ENCODE data around the gene TEX12.
"Not testable (repeated sequence)": the region's sequence is repeated elsewhere in the genome, so short reads cannot be mapped to it uniquely, and the experiment has no call there.

Gene TEX12, protein sequence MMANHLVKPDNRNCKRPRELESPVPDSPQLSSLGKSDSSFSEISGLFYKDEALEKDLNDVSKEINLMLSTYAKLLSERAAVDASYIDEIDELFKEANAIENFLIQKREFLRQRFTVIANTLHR

DNA sequence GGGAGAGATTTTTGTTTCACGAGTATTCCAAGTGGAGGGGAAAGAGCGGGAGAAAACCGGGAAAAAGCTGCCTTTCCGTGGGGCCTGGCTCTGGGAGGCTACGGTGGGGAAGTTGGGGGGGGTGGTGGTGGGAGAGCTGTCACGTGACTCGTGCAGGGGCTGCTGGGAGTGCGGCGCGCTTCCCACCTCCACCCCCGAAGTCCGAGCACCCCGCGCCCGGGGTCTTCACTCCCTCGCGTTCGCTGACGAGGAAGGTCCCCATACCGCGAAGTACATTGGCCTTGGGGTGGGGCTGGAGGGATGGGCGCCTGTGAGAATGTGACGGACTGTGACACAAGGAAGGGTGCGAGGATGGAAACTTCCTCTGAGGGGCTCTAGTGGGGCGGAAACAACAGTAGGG is at the start of gene TEX12:
Gene TEX12 (plus strand): TSS at position 228 of the 400 bp plus-strand sequence. CDS start 1,897 bp downstream, outside the sequence.
- DNase-seq, result no peak

GRCh38 chr11:112118176-112118575 is 49.0 kb upstream of the TEX12 start:
- DNase-seq, result no peak

DNA sequence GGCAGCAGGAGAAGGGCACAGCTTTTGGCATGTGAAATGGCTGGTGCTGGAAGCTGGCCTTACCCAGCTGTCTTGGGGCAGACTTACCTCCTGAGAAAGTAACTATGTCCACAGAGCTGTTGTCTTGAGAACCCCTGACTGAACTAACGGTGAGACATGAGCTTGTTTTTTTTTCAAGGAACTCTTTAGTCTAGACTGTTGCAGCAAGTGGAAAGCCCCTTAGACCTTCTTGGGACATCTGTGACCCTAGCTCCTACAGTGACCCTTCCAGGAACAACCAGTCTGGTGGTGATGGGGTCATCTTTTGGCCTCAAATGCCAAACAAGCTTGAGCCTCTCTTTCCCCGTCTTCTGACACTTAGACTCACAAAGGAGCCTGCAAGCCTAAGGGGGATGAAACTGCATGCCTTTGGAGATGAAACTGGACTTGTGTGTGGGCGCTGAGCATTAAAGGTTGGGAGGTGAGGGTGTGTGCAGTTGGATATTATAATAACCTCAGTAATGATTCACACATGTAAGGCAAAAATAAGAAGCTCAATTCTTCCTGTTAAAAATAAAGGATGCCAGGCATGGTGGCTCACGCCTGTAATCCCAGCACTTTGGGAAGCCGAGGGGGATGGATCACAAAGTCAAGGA is 45.1 kb upstream of the TEX12 start:
- DNase-seq, result no peak

DNA sequence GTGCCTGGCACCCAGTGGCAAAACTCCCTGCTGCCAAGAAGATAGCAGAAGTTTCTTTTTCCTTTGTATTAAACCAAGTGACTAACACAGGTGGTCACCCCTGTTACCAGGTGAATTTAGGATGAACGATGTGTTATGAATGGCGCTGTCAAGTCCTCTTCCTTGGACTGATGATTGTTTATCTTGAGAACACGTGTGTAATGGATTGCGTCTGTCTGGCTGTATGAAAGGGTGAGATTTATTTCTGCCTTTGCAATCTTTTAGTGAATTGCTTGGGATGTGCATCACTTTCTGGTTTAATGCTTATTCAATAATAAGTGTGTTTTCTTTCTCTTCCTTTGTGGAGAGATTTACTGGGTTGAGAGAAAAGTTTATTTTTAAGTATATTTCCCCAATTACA is 44.0 kb upstream of the TEX12 start:
- no peak for DNase-seq

DNA sequence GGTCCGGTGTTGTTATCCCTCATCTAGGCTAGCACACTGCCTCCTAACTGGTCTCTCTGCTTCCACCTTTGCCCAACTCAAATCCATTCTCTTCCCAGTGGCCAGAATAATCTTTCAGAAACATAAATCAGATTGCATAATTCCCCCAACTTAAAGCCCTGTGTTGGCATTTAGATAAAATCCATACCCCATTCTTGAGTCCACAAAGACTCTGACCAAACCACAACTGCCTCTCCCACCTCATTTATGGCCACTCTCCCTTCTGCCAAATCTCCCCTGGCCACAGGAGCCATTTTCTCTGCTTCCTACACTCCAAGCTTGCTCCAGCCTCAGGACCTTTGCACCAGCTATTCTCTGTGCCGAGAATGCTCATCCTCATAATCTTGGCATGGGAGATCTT is 40.1 kb upstream of the TEX12 start:
- DNase-seq, result no peak

DNA sequence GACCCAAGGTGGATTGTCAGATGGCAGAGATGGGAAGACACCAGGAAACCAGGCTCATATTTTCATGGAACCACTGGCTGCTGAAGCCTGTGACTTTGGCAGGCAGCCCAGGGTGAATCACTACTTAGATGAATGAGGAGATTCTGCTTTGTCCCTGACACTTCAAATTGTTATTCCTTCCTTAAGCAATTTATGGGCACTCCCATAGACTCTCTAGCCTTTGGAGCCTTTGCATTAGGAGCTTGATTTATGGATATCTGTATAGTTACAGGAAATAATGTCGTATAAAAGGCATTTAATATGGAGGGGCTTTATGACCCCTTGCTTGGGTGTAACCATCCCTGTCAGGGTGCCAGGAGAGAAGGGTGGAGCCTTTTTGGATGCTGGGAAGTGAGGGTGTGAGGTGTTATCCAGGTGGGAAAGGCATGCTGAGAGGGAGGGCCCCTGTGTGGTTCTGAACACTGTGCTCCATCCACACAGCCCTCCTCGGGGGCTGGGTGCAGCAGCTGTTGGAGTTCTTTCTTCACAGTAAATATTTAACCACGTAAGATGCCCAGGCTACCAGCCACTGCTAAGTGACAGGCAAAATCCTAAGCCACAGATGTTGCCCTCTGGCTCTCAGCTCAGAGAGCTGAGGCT is 38.6 kb upstream of the TEX12 start:
- DNase-seq, result no peak

DNA sequence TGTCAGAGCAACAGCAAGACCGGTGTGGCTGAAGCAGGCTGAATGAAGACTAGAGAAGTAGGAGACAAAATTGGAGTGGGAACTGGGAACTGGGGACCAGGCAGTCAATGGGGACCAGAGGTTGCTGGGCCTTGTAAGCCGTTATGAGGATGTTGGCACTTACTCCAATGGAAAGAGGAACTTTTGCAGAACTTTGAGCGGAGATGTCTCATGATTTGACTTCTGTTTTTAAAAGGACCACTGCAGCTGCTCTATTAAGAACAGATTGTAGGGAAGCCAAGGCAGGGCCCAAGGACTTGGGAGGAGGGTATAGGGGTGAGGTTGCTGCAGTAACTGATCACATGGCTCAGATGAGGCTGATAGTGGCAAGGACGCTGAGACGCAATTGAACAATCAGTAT is 37.5 kb upstream of the TEX12 start:
- DNase-seq, result no peak

- DNase-seq, result no peak
Observed at GRCh38 chr11:112132737-112133136, 34.4 kb upstream of the TEX12 start.

GRCh38 chr11:112134473-112134872 is 32.7 kb upstream of the TEX12 start:
- no peak for DNase-seq

- DNase-seq, result no peak
Observed at GRCh38 chr11:112143597-112143996, 23.6 kb upstream of the TEX12 start.

DNA sequence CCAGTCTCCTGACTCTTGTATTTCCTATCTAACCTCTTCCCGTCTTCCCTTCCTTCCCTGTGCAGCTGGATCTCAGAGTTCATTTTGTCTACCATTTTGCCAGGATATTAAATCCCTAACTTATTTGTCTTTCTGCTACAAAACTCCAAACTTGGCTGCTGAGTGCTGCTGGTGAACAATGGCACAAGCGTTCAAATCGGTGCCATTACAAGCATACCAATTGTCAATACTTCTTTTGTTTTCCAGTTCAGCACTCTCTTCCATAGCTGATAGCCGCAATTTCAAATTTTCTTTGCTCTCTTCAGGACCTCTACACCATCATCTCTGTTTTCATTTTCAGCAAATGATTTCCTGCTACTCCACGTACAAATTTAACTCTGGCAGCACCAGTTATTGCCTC is 16.7 kb upstream of the TEX12 start:
- DNase-seq, result no peak

DNA sequence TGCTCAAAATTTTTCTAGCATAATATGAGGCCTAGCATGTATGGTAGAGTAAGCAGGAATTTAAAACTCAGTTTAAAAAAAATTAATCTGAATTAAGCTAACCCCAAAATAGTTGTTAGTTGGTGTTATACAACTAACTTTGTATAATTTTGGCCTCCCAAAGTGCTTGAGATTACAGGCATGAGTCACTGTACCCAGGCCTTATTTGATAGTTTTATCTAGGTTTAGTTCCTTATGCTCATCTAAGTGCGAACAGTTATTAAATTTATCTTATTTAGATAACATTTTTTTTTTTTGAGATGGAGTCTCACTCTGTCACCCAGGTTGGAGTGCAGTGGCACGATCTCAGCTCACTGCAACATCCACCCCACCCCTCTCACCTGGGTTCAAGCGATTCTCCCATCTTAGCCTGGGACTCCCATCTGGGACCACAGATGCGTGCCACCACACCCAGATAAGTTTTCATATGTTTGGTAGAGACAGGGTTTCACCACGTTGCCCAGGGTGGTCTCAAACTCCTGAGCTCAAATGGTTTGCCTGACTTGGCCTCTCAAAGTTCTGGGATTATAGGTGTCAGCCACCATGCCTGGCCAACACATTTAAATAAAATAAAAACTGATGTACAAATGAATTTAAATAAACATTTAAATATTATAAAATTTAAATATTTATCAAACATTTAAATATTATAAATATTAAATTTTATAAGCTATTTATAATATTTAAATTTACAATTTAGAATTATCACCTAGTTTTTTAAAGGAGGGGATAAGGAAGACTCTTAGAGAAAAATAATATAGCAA is 10.8 kb upstream of the TEX12 start:
- DNase-seq, result no peak

DNA sequence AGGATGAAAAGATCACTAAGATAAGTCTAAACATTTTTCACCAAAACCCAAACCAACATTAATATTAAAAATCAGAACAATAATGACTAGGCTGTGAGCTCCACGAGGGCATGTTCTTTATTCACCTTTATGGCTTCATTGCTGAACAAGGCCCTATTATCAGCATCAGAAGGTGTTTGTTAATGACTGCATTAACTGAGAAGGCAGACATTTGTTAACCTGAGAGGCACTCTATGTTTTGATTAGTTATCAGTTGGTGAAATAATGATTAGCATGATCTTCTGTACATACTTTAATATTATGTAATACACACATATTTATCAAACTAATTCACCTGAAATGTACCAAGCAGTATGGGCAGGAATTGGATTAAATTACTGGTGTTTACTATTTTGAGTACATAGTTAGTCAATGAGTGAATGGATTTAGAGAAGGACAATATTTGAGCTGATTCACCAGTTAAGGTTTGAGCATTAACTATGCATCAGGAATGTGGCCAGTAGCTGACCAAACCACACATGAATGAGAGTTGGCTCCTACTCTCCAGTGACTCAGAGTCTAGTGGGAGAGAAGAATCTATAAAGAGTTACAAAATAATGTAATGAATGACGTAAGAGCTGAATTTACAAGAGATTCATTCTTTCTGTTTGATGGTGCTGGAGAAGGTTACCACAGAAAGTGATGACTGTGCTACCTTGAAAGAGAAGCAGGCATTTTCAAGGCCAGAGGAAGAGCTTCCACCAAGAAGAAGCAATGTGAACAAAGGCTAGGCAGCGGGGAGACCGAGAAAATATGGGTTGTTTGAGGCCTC is 10.0 kb upstream of the TEX12 start:
- DNase-seq, result no peak

DNA sequence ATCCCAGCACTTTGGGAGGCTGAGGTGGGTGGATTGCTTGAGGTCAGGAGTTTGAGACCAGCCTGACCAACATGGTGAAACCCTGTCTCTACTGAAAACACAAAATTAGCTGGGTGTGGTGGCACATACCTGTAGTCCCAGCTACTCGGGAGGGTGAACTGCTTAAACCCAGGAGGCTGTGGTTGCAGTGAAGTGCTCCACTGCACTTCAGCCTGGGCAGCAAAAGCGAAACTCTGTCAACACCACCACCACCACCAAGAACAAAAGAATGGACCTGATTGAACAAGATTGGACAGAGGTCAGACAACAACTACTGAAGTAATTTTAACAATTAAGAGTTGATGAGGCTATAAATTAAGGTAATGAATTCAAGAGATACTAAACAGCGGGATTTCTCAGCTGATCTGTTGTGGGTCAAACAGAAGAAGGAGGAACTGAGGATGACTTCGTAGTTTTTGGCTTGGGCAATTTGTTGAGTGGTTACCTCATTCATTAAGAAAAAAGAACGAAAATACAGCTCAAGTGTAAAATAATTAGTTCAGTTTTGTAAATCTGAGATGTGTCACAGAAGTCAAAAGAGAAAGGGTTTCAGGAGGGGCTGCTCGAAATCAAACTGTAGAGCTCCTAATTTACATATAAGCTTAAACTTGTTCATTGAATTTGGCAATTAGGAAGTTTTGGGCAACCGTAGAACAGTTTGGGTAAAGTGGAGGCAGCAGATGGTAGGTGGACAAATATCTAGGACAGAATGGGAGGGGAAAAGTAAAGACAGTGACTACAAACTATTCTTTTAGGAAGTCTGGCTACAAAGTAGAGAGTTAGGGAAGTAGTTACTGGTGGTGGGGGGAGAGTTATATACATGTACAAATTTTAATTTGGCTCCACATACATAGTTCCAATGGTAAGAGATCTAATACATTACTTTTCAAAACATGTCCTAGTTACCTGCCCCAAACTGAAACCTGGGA is 7.8 kb upstream of the TEX12 start:
- no peak for DNase-seq

DNA sequence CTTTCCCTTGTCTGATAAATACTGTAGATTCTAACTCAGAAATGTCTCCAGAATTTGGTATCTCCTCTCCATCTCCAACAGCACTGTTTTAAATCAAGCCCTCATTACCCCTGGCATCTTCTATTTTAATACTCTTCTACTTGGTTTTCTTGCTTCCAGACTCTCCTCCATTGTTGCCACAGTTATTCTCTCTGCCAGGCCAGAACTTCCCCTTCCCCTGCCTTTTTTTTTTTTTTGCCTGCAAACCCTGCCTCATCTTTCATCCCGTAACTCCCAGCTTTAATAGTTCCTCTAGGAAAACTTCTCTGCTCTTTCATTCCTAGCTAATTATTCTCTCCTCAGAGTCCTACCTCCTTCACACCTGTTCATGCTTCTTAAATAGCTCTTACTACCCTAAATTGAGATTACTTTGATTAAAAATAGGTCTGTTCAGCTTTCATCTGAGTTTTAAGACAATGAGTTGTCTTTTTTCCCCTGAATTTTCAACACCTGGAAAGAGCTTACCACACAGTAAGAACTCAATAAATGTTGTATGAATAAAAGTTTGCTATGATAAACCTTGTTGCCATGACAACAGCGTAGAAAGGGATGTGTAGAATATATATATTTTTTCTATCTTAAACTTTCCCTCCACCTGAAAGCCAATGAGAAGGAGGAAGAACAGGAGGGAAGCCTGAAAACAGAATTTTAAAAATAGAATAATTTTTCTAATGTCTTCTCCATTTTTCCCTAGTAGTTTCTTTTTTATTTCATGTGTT is 6.9 kb upstream of the TEX12 start:
- DNase-seq, result no peak

DNA sequence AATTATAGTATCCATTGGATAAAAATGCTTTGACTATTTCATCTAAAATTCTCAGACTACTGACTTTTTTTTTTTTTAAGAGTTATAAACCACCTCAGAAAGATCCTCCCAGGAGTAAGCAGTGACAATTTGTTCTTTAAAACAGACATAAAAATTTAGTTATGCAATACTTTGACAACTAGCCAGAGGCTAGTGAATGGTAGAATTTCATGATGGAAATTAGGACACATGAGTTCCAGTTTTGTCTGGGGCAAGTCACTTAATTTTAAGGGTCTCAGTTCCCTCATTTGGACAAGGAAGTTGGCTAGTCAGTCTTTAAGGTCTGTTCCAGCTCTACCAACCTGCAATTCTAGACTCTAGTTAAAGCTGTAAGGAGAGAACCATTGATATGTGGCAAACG is 6.2 kb upstream of the TEX12 start:
- DNase-seq, result no peak

DNA sequence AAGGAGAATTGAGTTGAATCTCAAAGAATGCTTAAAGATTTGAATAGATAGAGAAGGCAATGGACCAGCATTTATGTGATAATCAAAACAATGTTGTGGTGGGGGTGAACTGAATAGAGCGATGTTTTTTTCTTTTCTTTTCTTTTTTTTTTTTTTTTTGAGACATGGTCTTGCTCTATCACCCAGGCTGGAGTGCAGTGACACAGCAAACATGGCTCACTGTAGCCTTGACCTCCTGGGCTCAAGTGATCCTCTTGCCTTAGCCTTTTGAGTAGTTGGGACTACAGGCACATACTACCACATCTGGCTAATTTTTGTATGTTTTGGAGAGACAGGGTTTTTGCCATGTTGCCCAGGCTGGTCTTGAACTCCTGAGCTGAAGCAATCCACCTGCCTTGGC is 5.0 kb upstream of the TEX12 start:
- DNase-seq, result not testable (repeated sequence)

- DNase-seq, result no peak
Observed at GRCh38 chr11:112162761-112163546, 4.2 kb upstream of the TEX12 start.

DNA sequence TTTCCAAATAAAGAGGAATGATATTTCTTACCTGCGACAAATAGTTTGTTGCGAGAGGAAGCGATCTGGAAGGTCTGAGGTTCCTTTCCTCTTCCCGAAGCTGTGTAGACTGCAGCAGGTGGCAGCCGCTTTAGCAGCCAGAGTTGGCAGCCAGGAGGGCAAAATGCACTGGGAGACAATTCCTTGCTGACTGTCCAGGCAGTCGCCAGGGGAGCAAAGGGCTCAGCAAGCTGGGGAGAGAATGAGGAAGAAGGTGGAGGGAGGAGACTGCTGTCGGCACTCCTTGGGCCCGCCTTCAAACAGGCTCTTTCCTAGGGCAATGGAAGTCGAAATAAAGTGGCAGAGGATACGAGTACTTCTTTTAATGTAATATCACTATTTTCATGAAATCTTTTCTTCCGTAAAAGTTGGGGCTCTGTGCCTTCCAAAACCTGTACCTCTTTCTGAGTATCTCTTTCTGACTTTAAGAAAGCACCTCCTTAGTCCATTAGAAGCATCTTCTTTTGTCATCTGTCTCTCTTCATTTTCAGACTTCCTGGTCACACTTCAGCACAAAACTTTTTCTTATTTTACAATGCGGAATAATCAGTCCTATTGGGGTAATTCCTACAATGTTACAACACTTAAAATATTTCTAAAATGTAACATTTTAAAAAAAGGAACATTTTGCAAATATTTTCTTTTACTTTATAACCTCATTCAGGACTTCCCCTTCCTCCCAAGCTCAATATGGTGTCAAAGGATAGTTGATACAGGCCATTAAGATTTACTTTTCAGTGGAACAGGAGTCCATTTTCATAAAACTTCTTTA is 3.1 kb upstream of the TEX12 start, which contains the start of gene IL18:
Gene IL18 (minus strand): TSS at position 220 of the 811 bp plus-strand sequence. CDS start 9,041 bp downstream, outside the sequence.
- DNase-seq, result no peak

All from stimulated activated CD8-positive, alpha-beta memory T cell treated with anti-CD3 and anti-CD28 coated beads, Interleukin-4, amount 100 ng/mL, for 48 hours (primary cell).